Body of pancreas (tissue), 4 donors: ENCODE measurements around the gene CKAP4. TPM values are rescaled to one million over a fixed set of nuclear protein-coding genes. Genes with fewer than 3 reads are reported as not detected.

ENCODE experiments used
- ATAC-seq: fragments of 150-250 bp; one replicate; pipeline ENCODE4 v1.9.1; 2016
- DNase-seq, 4 donors: peaks; one replicate each; pipeline ENCODE4 v3.0.0-alpha.2; 2019
- H3K27ac ChIP-seq, 4 donors: fragments of 200-600 bp; sonication (generic); 1 replicate in 3 of 4; 2 replicates in 1 of 4; pipeline versions ENCODE4 v1.5.1 to v1.6.1; 2016 to 2019; ENCODE audit warnings: mild to moderate bottlenecking in 1 of 4, mixed read lengths in 1 of 4, moderate library complexity in 1 of 4
- H3K27me3 ChIP-seq, 2 donors: fragments of 200-600 bp; sonication (generic); one replicate each; pipeline ENCODE4 v1.6.0; 2016; ENCODE audit warnings: mild to moderate bottlenecking in 1 of 2
- H3K36me3 ChIP-seq, 2 donors: fragments of 200-600 bp; sonication (generic); replicated peaks in 1 of 2; 2 replicates each; pipeline ENCODE4 v1.5.1; 2016; ENCODE audit warnings: low read depth in 2 of 2; ENCODE audit not compliant: insufficient read depth in 1 of 2
- H3K4me1 ChIP-seq: fragments of 200-600 bp; sonication (generic); one replicate; pipeline ENCODE4 v1.6.0; 2016
- H3K4me3 ChIP-seq, 2 donors: fragments of 200-600 bp; sonication (generic); 1 replicate in 1 of 2; 2 replicates in 1 of 2; pipeline ENCODE4 v1.5.1; 2016 to 2019
- H3K9me3 ChIP-seq, 3 donors: fragments of 200-600 bp; sonication (generic); 1 replicate in 2 of 3; 2 replicates in 1 of 3; pipeline ENCODE4 v1.5.1; 2016
- POLR2A ChIP-seq, 3 donors: fragments of 450-650 bp; IDR thresholded peaks; one replicate each; pipeline ENCODE4 v1.6.1; 2016; ENCODE audit warnings: antibody characterized with exemption in 3 of 3, mild to moderate bottlenecking in 2 of 3
- WGBS, 2 donors: methylation state at CpG; one replicate each; pipeline ENCODE4 v1.1.5; 2017; 5-methylcytosine and 5-hydroxymethylcytosine counted together
- intact Hi-C: fragments of 100-400 bp; cut with DNase I; formaldehyde crosslinking; loops from one replicate; pipeline ENCODE4 v1.15.1; 2023
- total RNA-seq, 2 donors: library from RNA; depleted of rRNA; stranded (reverse); fragments of >200 nt; gene quantifications; one replicate each; pipeline ENCODE4 v1.1.0, GENCODE V29; 2016
- TF ChIP-seq, protein P1 (sequence below), 7 experiments: fragments of 450-650 bp in 4 of 7; fragments of 200-600 bp in 3 of 7; sonication (generic) in 3 of 7; IDR thresholded peaks; one replicate each; pipeline ENCODE4 v1.5.1; 2016 to 2019; ENCODE audit warnings: antibody characterized with exemption in 7 of 7

The CKAP4 gene
- total RNA-seq, 2 donors from 2014 or later, result 30.6 to 36.6 TPM

DNA sequence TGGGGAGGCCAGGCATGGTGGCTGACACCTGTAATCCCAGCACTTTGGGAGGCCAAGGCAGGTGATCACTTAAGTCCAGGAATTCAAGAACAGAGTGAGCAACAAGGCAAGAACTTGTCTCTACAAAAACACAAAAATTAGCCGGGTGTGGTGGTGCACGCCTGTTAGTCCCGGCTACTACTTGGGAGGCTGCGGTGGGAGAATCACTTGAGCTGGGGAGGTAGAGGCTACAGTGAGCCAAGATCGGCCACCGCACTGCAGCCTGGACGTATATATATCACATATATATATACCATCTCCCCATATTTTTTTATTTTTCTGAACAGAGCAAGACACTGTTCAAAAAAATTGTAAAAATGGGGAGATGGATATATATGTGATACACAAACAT is 19.5 kb downstream of the CKAP4 start:
- DNase-seq (no peak), ATAC-seq (no peak)
- Histone ChIP-seq H3K27me3 (no peaks in the 10 kb centered on the region), H3K27ac (no peak overlapping the region), H3K4me1 (no peaks in the 10 kb centered on the region), H3K4me3 (no peak overlapping the region), H3K36me3 (no peaks in the 10 kb centered on the region), H3K9me3 (no peaks in the 10 kb centered on the region)
- intact Hi-C loops, result loop anchor here (5.0 kb wide), 1 partner anchor 54 kb away; no protein-coding TSS in a partner anchor
- TF ChIP-seq POLR2A (IDR thresholded peaks at IDR 0.05), result no peak
- TF ChIP-seq, protein P1, sequence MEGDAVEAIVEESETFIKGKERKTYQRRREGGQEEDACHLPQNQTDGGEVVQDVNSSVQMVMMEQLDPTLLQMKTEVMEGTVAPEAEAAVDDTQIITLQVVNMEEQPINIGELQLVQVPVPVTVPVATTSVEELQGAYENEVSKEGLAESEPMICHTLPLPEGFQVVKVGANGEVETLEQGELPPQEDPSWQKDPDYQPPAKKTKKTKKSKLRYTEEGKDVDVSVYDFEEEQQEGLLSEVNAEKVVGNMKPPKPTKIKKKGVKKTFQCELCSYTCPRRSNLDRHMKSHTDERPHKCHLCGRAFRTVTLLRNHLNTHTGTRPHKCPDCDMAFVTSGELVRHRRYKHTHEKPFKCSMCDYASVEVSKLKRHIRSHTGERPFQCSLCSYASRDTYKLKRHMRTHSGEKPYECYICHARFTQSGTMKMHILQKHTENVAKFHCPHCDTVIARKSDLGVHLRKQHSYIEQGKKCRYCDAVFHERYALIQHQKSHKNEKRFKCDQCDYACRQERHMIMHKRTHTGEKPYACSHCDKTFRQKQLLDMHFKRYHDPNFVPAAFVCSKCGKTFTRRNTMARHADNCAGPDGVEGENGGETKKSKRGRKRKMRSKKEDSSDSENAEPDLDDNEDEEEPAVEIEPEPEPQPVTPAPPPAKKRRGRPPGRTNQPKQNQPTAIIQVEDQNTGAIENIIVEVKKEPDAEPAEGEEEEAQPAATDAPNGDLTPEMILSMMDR (IDR thresholded peaks at IDR 0.05), result no peak
- WGBS, 2 donors, result 81% methylated on average over 7 of the region's 7 CpGs

- Histone ChIP-seq H3K27ac (no peak overlapping the region), H3K9me3 (no peaks in the 10 kb centered on the region), H3K4me1 (no peaks in the 10 kb centered on the region), H3K4me3 (no peak overlapping the region), H3K36me3 (no peaks in the 10 kb centered on the region), H3K27me3 (no peaks in the 10 kb centered on the region)
- intact Hi-C loops, result loop anchor here (5.0 kb wide), 1 partner anchor 55 kb away; no protein-coding TSS in a partner anchor
- DNase-seq (peak in 2 of 4 donors; percentile 27 to 34), ATAC-seq (no peak)
- 57 to 60% methylated on average over 8 of the region's 8 CpGs for WGBS, 2 donors
- no peak for TF ChIP-seq POLR2A (IDR thresholded peaks at IDR 0.05)
- TF ChIP-seq, protein P1 (IDR thresholded peaks at IDR 0.05), result no peak
Measured at GRCh38 chr12:106227641-106228319, 20.0 kb downstream of the CKAP4 start.

GRCh38 chr12:106226884-106227640 is 20.8 kb downstream of the CKAP4 start:
- intact Hi-C loops, result loop anchor here (5.0 kb wide), 1 partner anchor 55 kb away; no protein-coding TSS in a partner anchor
- DNase-seq, result peak in 2 of 4 donors; percentile 28 to 42
- peak; percentile 58 for ATAC-seq

GRCh38 chr12:106224355-106224706 is 23.5 kb downstream of the CKAP4 start:
- no peaks in the 10 kb centered on the region for H3K4me1 ChIP-seq
- intact Hi-C loops, result loop anchor here (5.0 kb wide), 1 partner anchor 807 kb away; no protein-coding TSS in a partner anchor
- H3K9me3 ChIP-seq, result no peaks in the 10 kb centered on the region
- H3K4me3 ChIP-seq, result no peak overlapping the region
- DNase-seq, result no peak
- H3K27me3 ChIP-seq, result no peaks in the 10 kb centered on the region
- no peak for ATAC-seq
- no peak overlapping the region for H3K27ac ChIP-seq
- TF ChIP-seq POLR2A (IDR thresholded peaks at IDR 0.05), result no peak
- TF ChIP-seq, protein P1 (IDR thresholded peaks at IDR 0.05), result no peak
- 20 to 29% methylated on average over 4 of the region's 4 CpGs for WGBS, 2 donors
- no peaks in the 10 kb centered on the region for H3K36me3 ChIP-seq

More at GRCh38 chr12:106226884-106227640, 20.8 kb downstream of the CKAP4 start:
- no peaks in the 10 kb centered on the region for H3K36me3 ChIP-seq
- H3K9me3 ChIP-seq, result no peaks in the 10 kb centered on the region
- 46 to 47% methylated on average over 11 of the region's 11 CpGs for WGBS, 2 donors
- H3K4me3 ChIP-seq, result no peak overlapping the region
- TF ChIP-seq POLR2A (IDR thresholded peaks at IDR 0.05), result no peak
- TF ChIP-seq, protein P1 (IDR thresholded peaks at IDR 0.05), result peak; percentile 54 to 93 (median 85)
- no peaks in the 10 kb centered on the region for H3K4me1 ChIP-seq
- H3K27ac ChIP-seq, result no peak overlapping the region
- H3K27me3 ChIP-seq, result no peaks in the 10 kb centered on the region
